Measurements from ENCODE around the gene KERA. TPM values are rescaled to one million over a fixed set of nuclear protein-coding genes. Genes with fewer than 3 reads are reported as not detected.

KERA gene
- polyA plus RNA-seq (2012; ENCODE audit: insufficient read depth, insufficient read length, low read depth) = not detected

GRCh38 chr12:91057368-91058165 lies at the start of gene KERA:
TSS of gene KERA (minus strand) at chr12:91058024. CDS start at chr12:91056281, 1,743 bp downstream.
- Histone ChIP-seq H3K36me3 (no peaks in the 10 kb centered on the region), H3K4me3 (ENCODE audit: low read depth, low read length) (no peak within 1 kb of the TSS), H3K4me1 (no peaks in the 10 kb centered on the region), H3K27me3 (no peaks in the 10 kb centered on the region), H3K9me3 (no peaks in the 10 kb centered on the region)
- no peak for TF ChIP-seq CTCF (IDR thresholded peaks at IDR 0.05; ENCODE audit: low read depth, low read length)
- no peak for DNase-seq

GRCh38 chr12:91106283-91106682 lies 48.5 kb upstream of the KERA start:
- H3K4me3 ChIP-seq (ENCODE audit: low read depth, low read length) = no peak overlapping the region

DNA sequence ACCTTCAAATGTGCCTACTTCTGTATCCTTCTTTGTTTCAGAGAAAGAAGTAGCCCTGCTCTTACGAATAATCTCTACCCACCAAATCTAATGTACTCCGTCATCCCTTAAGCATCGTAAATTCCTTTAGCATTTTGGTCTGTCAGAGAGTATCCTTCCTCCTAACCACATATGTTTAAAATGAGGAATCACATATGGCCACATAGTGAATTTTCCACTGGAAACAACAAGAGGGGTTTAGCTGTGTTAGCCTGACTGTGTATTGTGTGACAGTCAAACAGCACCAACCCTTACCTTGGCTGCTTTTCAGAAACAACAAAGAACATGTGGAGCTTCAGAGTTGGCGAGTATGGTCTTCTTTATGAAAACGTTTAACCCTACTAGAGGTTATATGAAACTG lies 48.0 kb upstream of the KERA start:
- no peak for DNase-seq
- Histone ChIP-seq H3K4me3 (ENCODE audit: low read depth, low read length) (no peak overlapping the region), H3K36me3 (no peaks in the 10 kb centered on the region), H3K27me3 (no peaks in the 10 kb centered on the region), H3K4me1 (no peaks in the 10 kb centered on the region), H3K9me3 (no peaks in the 10 kb centered on the region)
- no peak for TF ChIP-seq CTCF (IDR thresholded peaks at IDR 0.05; ENCODE audit: low read depth, low read length)

More at GRCh38 chr12:91106283-91106682, 48.5 kb upstream of the KERA start:
- no peaks in the 10 kb centered on the region for H3K36me3 ChIP-seq
- H3K9me3 ChIP-seq = no peaks in the 10 kb centered on the region
- DNase-seq = no peak
- H3K27me3 ChIP-seq = no peaks in the 10 kb centered on the region
- peaks cover 2% of the 10 kb centered on the region; the same call in 1 of the 2 replicates for H3K4me1 ChIP-seq
- TF ChIP-seq CTCF (IDR thresholded peaks at IDR 0.05; ENCODE audit: low read depth, low read length) = no peak

GRCh38 chr12:91104812-91105466 lies 47.1 kb upstream of the KERA start:
- DNase-seq = no peak
- TF ChIP-seq CTCF (IDR thresholded peaks at IDR 0.05; ENCODE audit: low read depth, low read length) = no peak
- no peaks in the 10 kb centered on the region for H3K27me3 ChIP-seq
- no peaks in the 10 kb centered on the region for H3K36me3 ChIP-seq
- no peak overlapping the region for H3K4me3 ChIP-seq (ENCODE audit: low read depth, low read length)
- H3K4me1 ChIP-seq = no peaks in the 10 kb centered on the region
- no peaks in the 10 kb centered on the region for H3K9me3 ChIP-seq

DNA sequence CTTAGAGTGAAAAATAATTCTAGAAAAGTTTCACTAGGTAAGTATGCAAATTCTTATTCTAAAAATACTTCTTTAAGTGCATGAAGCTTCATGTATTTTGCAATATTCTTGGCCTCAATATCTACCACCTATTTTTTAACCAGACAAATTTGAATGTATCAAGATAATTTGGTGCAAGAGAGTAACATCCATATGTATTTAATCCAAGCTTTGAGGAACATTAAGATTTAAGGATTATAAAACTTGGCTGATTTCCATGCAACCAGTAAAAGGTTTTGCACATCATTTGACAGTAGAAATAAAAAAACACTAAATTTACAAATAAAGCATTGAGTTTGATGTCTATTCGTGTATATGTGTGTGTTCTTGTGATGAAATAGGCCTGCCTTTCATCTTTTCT lies 45.8 kb upstream of the KERA start:
- Histone ChIP-seq H3K4me1 (no peaks in the 10 kb centered on the region; the same call in 1 of the 2 replicates), H3K36me3 (no peaks in the 10 kb centered on the region), H3K27me3 (no peaks in the 10 kb centered on the region), H3K4me3 (ENCODE audit: low read depth, low read length) (no peak overlapping the region), H3K9me3 (no peaks in the 10 kb centered on the region)
- DNase-seq = no peak
- no peak for TF ChIP-seq CTCF (IDR thresholded peaks at IDR 0.05; ENCODE audit: low read depth, low read length)

GRCh38 chr12:91103101-91103500 lies 45.3 kb upstream of the KERA start:
- no peaks in the 10 kb centered on the region for H3K36me3 ChIP-seq

More at GRCh38 chr12:91103101-91103500, 45.3 kb upstream of the KERA start:
- H3K4me3 ChIP-seq (ENCODE audit: low read depth, low read length) = no peak overlapping the region
- no peaks in the 10 kb centered on the region for H3K9me3 ChIP-seq
- no peak for DNase-seq
- H3K4me1 ChIP-seq = no peaks in the 10 kb centered on the region; the same call in 1 of the 2 replicates
- H3K27me3 ChIP-seq = no peaks in the 10 kb centered on the region
- no peak for TF ChIP-seq CTCF (IDR thresholded peaks at IDR 0.05; ENCODE audit: low read depth, low read length)
